ENCODE measurements around the gene ZNF827.
"Not testable (repeated sequence)": the region's sequence is repeated elsewhere in the genome, so short reads cannot be mapped to it uniquely, and the experiment has no call there.

The ZNF827 gene

DNA sequence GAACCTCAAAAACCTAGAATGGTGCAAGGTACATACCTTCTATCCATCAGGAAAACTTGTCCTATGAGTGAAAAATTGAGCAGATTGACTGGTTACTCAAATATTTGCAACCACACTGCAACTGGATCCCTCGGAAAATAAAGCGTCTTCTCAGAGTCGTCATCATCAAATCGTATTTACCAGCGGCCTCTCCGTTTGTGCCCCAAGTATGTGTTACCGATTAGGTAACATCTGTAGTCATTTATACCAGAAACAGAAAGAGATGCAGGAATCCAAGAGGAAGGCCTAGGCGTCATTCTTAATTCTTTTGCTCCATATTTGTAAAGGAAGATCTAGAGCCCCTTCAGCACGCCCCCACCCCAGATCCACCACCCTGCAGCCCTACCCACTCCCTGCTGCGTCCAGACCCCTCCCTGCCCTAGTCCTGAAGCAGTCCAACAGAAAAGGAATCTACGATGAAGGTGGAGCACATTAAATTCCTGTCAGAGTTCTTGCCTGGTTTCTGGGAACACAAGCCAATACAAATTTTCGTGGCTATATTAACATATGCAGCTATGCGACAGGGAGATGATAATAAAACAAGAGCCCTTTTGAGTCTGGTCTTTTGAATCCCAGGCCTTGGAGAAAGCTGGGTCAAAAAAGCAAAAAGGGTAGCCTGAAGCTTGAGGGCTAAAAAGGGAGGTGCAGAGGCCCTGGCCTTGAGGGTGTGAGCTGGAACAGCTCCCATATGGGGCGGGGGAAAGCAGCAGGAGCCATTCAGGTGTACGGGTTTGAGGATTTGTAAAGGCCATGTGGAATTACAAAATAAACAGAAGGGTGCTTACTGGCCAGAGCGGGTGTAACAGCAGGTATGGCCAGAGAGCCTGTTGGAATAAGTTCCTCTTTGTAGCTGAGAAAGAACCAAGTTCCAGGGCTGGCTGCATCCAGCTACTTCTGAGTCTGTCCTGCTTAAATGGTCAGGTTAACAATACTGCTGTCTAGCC, 77.0 kb downstream of the ZNF827 start:
- DNase-seq: no peak

- no peak for DNase-seq
Measured at GRCh38 chr4:145860897-145861296, 77.7 kb downstream of the ZNF827 start.

DNA sequence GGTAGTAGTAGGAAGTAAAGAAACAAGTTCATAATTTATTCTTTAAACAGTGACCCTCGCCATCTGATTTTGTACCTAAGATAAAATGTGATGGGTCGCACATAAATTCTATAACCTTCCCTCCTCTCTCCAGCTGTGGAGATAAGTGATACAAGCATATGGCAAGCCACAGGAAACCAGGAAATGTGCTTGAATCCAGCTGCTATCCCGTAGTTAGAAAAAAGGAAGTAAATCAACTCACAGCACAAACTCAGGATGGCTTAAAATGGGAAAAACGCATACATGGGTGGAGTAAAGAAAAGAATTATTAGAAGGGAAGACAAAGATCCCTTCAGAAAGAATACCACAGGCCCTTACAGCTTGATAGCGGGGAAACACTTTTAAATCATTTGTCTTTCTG, 78.2 kb downstream of the ZNF827 start:
- DNase-seq: no peak

- DNase-seq: no peak
Measured at GRCh38 chr4:145859926-145860325, 78.7 kb downstream of the ZNF827 start.

DNA sequence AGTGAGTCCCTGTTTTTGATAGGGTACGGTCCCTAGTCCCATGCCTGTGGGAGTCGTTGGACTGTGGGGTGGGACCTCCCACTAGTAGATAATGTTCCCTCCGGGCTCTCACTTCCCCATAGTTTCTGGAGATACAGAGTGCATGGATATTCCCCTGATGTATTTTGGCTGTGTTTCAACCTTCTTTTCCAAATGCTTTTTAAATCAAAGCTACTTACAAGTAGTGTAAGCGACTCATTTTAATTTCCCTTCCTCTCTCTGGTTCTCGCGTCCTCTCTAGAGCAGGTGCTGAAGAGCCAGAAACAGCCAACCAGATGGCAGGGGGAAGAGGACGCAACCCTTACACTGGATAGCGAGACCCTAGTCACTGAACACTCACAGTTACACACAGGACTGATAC, 79.2 kb downstream of the ZNF827 start:
- no peak for DNase-seq

DNA sequence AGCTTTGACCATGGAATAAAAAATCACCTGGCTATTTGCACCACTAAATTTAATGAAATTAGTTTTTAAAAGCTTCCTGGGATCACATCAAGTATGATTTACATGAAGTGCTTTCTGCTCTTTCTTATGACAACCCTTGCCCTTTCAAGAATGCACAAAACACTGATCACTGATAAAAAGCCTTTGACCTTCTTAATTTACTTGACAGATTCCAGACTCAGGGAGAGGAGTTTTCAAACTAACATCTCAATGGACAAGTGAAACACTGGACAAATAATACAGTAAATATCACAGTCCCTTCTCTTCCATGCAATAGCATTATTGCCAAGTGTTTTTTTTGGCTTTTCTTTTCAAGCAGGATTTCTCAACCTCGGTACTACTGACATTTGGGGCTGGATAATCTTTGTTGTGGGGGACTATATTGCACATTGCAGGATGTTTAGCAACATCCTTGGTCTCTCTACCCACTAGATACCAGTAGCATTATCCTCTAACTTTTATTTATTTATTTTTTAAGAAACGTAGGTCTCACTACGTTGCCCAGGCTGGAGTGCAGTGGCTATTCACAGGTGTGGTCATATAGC, 86.3 kb downstream of the ZNF827 start:
- no peak for DNase-seq

DNA sequence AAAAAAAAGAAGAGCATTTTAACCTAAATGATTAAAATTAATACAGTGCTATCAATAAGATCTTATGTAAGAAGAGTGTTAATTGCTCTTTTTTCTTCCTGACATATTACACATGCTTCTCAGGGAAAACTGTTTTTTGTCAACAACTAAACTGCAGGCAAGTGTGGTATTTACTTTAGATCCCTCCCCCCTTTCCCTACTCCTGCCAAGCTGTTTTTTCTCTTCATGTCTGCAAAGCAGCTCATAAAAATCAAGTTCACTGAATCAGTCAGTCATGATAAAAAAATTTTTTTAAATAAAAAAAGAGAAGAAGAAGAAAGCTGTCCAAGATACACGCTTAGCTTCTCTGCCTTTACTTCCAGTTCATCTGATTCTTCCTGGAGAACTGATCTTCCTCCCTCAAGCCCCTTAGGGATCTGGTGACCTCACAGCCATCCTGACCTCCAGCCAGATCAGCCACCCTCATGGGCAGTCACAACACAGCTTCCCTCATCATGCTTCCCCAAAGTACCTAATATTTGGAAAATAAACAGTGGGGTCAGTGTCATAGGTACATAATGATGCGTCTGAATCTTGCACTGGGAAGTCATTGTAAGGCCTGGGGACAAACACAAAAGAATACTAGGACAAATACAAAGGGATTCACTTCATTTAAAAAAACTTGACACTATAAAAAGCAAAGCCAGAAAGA, 87.0 kb downstream of the ZNF827 start:
- DNase-seq: no peak

DNA sequence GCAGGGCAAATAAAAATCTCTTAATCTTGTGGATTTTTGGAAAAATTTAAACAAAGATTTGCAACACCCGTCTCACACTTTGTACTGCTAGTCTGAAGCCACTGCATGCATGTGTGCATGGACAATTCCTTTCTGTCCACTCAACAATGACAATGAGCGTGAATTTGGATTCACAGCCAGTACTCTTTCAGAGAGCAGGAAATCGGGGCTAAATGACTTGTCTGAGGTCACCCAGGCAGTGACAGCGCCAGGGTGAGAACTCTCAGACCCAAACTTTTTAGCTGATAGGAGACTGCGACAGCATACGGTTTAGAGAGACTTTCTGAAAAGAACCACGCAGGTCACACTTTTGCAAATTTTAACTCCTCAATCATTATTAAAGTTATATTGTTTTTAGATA, 90.9 kb downstream of the ZNF827 start:
- DNase-seq: no peak

DNA sequence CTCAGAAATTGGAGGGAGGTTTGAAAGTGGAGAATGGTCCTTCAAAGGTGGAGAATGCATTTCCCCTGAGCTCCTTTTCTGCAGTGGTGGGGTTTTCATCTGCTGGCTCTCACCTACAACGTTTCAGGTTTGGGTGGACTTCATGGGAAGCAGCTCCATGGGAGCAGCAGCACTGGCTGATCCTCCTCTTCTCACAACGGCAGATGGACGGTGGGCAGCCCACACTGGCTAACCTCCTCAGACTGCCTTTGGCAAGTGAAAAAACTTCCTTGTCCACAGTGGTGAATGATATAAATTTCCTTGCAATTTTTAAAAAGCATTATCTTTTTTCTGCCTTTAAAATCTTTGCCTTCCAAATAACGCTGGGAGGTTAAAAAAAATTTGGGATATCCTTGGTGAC, 93.5 kb downstream of the ZNF827 start:
- no peak for DNase-seq

DNA sequence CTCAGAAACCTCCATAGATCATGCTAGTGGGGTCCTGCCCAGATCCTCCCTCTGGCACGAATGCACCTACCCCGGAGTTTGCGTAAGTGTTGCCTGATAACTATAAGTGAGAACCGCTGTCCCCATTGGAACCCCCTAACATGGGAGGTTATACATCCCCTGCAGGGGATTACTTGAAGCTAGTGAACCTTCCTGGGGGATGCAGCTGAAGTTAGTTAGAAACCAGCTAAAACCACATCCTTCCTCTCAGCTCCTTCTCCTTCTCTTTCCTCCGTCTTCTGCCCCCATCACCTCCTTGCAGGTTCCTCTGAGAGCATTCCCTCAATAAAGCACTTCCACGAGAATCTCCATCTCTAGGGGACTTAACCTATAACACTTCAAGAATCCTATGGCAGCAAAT, 95.0 kb downstream of the ZNF827 start:
- DNase-seq: no peak

- no peak for DNase-seq
Measured at GRCh38 chr4:145843148-145843547, 95.5 kb downstream of the ZNF827 start.

DNA sequence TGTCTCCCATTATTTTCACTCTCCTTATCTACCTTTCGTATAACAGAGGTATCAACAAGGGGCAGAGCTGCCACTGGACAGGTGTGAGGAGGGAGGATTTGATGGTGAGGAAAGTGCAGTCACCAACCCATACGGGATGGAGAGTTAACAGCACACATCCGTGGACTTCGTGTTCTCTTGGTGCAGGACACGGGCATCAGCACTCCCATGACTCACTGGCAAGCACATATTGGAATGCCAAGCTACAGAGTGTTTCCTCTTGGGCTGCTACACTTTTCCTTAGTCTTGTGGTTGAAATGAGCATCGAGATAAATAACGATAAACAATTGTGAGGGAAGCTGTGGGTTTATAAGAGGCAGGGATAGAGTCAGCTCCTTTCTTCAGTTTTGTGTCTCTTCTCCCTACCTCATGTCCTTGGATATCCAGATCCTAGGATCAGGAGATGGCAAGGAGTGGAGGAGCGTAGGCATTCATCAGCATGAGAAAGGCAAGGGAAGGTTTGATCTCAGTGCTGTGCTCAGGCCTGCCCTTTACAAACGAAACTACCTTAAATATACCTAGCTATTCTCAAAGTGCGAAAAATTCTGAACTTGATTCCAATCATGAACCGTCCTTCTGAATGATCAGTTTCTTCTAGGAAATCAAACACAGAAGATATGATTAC, 96.3 kb downstream of the ZNF827 start:
- no peak for DNase-seq

DNA sequence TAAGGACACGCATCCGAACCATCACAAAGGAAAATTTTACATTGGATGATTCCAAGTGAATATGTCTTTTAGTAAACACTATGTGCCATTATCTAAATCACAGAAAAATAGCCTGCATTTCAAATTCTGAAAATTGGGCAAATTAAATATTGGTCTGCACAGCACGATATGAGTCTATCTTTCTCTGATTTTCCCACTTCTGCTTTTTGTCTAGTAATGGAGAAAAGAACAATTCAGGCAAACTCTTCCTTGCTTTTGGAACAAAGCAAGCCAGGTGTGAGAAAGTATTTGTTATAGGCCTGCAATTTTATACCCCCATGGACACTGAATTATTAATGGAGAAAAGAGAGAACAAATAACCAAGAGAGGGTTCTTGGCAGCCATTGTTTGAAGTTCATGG, 97.8 kb downstream of the ZNF827 start:
- no peak for DNase-seq

DNA sequence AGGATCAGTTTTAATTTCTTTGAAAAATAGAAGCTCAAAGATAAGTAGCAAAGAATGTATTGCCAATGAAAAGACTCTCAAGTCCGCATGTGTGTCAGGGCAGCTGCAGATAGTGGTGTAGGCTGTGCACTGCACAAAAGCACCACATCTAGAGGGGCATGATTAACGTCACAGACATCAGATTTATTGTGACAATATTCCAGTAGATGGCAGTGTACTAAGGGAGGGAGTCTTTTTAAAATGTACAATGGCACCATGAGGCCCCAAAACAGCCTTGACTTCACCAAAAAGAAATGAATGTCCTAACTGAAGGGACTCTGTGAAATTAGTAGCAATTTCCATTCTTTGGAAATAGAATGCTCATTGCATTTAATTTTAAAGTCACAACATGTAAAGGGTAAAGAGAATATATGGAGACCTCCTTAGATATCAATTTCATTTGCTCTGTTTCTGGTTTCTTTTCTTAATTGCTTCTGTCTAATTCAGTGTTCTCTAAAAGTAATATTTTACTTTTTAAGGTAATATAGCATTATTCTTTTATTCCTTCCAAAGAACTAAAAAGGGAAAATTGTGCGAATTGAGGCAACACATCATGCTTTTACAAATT, 98.4 kb downstream of the ZNF827 start:
- DNase-seq: peak in 1 of 2 experiments; percentile 11

GRCh38 chr4:145839151-145839550, 99.5 kb downstream of the ZNF827 start:
- DNase-seq: no peak

DNA sequence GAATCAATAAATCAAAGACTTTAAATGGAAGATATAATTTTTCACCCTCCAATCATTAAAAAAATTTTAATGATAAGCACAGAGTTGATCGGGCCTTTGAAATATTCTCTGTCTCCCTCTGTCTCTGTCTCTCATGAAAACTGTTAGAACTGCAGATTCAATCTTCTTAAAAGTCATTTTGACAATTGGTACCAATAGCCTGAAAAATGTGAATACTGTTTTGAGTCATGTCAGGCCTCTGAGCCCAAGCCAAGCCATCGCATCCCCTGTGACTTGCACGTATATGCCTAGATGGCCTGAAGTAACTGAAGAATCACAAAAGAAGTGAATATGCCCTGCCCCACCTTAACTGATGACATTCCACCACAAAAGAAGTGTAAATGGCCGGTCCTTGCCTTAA, 106.2 kb downstream of the ZNF827 start:
- not testable (repeated sequence) for DNase-seq

DNA sequence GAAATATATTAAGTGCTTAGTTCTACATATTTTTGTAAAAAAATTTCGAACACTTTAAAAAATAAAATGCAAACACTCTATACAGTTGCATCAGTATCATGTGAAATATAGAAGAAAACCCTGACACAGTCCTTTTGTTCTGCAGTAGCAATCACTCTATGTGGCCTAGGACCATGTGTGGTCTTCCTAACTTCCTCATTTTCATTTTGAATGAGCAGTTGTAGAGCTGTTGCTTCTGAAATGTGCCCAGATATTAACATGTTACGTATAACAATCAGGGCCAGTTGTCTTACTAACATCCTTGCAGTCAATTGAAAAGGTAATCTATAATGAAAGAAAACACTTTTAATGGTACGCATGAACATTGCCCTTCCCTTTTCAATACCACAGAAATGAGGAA, 107.9 kb downstream of the ZNF827 start:
- DNase-seq: no peak

GRCh38 chr4:145829629-145830395, 108.8 kb downstream of the ZNF827 start:
- DNase-seq: no peak

DNA sequence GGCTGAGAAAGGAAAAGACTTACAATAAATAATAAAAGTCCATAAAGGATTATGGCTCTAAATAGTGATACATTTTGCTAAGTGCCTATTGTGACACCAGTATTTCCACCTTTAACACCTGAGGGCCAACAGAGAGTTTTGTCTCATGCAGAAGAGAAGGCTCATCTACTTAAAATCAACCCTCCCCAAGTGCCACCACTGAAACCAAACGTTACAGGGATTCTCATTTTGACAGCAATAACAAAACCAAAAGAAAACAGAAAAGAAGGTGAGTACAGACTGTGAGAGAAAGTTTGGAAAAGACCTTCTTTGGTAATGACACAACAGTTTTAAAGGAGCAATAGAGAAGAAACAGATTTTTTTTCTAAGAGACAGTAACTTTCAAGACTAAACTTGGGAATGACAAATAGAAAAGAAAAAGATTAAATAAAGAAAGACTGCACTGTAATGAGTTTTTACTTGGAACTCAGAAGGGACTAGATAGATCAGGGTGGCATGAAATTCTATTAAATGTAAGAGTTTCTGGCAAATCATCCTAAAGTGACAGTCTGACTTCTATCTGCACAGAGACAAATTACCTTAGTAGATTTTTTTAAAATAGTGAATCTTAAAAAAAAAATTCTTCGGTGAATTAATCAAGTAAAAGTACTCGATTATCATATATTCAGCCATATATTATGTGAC, 109.7 kb downstream of the ZNF827 start:
- no peak for DNase-seq

GRCh38 chr4:145827885-145828284, 110.7 kb downstream of the ZNF827 start:
- no peak for DNase-seq

- no peak for DNase-seq
Measured at GRCh38 chr4:145825255-145825654, 113.4 kb downstream of the ZNF827 start.

Data from stimulated activated CD4-positive, alpha-beta T cell treated with anti-CD3 and anti-CD28 coated beads, Interleukin-4, amount 100 ng/mL, for 4 hours (primary cell).